Muscle of arm (tissue), 12 donors: ENCODE results near the gene FLYWCH1. TPM values are rescaled to one million over a fixed set of nuclear protein-coding genes. Genes with fewer than 3 reads are reported as not detected.
"Not testable (repeated sequence)": the region's sequence is repeated elsewhere in the genome, so short reads cannot be mapped to it uniquely, and the experiment has no call there.

Experiments
- DNase-seq: peaks from one replicate; pipeline ENCODE4 v3.0.0-alpha.2; 2013
- polyA plus RNA-seq, 12 donors: library from polyadenylated mRNA; unstranded; fragments of 120-200 nt; gene quantifications; one replicate each; pipeline ENCODE4 v1.2.1, GENCODE V29; 2013; ENCODE audit not compliant: insufficient read length in 12 of 12

FLYWCH1 gene
- polyA plus RNA-seq, 12 donors = 11.7 to 27.5 (median 18.3) TPM; not detected in 1

DNA sequence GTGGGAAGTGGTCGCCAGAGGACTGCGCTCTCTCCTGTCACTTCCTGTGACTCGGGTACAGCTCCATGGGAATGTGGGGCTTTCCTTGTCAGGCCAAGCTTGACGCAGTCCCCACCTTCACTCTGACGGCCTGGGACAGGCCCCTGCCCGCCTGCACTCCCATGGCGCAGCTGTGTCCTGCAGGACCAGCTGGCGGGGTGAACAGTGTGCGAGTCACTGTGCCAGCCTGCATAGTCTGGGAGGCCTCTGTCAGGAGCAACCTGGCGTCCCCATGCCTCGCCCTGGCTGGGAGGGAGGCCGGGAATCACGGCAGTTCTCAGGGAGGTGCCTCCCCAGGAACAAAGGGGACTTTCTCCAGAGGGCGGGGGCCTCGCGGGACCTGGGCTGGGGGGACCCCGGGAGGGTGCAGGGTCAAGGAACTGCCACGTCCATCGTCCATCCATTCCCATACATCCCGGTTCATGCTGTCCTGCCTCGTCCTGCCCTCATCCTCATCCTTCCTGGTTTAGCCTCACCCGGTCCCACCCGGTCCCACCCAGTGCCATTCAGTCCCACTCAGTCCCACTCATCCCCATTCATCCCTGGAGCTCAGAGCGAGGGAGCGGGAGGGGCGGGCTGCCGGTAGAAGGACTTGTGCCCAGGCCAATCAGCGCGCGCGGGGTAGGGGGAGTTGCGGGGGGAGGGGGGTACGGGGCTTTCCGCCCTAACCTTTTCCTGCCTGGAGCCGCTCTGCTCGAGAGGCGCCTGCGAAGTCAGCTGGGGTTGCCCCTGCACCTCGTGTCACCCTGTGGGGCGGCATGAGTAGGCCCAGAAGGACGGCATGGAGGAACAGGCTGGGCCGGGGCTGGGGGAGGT, 13.4 kb downstream of the FLYWCH1 start:
- DNase-seq = no peak

GRCh38 chr16:2925951-2926649, 14.4 kb downstream of the FLYWCH1 start:
- DNase-seq = no peak

DNA sequence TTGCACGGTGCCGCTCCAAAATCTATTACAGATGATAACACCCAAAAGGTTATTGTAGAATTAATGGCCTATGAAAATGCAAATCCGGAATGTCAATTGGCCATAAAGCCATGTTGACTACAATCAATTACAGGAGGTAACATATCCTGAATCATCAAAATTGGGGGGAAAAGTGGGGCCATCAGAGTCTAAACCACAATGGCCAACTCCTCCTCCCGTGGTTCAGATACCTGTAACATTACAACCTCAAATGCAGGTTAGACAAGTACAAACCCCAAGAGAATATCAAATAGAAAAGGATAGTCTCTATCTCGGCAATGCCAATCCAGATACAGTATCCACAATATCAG, 14.9 kb downstream of the FLYWCH1 start:
- no peak for DNase-seq

DNA sequence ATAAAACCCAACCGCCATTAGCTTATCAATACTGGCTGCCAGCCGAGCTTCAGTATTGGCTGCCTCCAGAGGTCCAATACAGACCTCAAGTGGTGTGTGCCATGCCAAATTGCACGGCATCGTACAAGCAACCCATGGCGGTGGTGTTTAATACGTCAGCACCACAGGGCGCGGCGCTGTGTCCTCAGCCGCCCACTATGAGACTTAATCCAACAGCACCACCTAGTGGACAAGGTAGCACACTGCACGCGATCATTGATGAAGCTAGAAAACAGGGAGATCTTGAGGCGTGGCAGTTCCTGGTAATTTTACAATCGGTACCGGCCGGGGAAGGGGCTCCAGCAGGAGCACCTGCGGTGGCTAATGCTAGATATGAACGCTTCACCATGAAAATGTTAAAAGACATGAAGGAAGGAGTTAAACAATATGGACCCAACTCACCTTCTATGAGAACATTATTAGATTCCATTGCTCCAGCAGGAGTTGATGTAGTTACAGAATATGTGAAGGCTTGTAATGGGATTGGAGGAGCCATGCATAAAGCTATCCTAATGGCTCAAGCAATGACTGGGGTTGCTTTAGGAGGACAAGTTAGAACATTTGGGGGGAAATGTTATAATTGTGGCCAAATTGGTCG, 15.4 kb downstream of the FLYWCH1 start:
- DNase-seq = peak; percentile 88

DNA sequence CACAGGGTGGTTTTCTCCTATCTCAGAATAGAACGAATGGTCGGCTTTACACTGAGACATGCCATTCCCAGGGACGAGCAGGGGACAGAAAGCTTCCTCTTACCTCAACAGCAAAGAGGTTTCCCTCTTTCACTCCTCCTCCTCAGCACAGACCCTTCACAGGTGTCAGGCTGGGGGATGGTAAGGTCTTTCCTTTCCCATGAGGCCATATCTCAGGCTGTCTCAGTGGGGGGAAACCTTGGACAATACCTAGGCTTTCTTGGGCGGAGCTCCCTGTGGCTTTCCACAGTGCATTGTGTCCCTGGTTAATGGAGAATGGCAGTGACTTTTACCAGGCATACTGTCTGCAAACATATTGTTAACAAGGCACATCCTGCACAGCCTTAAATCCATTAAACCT, 16.4 kb downstream of the FLYWCH1 start:
- DNase-seq = not testable (repeated sequence)

- DNase-seq = no peak
These were observed 17.1 kb downstream of the FLYWCH1 start for GRCh38 chr16:2928796-2929195.

DNA sequence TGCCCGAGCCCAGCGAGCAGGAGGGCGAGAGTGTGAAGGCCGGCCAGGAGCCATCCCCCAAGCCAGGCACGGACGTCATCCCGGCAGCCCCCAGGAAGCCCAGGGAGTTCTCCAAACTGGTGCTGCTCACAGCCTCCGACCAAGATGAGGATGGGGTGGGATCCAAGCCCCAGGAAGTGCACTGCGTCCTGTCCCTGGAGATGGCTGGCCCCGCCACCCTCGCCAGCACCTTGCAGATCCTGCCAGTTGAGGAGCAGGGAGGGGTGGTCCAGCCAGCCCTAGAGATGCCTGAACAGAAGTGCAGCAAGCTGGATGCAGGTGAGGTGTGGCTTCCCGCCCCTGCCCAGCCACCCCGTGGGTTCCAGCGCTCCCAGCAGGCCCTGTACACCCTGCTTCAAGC, 18.0 kb downstream of the FLYWCH1 start:
- DNase-seq = no peak

DNA sequence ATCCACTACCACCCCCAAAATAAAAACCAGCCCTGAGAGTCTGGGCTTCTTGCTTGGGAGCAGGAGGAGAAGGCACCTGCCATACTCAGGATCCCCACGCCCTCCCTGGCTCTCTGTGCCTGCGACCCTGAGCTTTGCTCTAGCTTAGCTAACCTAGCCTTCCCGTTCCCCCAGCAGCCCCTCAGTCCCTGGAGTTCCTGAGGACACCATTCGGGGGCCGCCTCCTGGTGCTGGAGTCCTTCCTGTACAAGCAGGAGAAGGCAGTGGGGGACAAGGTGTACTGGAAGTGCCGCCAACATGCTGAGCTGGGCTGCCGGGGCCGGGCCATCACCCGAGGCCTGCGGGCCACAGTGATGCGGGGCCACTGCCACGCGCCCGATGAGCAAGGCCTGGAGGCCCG, 18.5 kb downstream of the FLYWCH1 start:
- no peak for DNase-seq

DNA sequence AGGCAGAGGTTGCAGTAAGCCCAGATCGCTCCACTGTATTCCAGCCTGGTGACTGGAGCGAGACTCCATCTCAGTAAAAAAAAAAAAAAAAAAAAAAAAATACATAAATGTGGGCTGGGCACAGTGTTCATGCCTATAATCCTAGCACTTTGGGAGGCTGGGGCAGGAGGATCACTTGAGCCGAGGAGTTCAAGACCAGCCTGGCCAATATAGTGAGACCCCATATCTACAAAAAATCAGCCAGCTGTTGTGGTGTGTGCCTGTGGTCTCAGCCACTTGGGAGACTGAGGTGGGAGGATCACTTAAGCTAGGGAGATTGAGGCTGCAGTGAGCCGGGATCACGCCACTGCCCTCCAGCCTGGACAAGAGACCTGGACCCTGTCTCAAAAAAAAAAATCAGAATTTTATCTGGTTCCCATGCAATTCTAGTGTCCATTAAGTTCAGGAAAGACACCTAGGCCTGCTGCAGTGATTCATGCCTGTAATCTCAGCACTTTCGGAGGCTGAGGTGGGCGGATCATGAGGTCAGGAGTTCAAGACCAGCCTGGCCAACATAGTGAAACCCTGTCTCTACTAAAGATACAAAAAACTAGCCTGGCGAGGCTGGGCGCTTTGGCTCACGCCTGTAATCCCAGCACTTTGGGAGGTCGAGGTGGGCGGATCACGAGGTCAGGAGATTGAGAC, 19.6 kb downstream of the FLYWCH1 start:
- not testable (repeated sequence) for DNase-seq

DNA sequence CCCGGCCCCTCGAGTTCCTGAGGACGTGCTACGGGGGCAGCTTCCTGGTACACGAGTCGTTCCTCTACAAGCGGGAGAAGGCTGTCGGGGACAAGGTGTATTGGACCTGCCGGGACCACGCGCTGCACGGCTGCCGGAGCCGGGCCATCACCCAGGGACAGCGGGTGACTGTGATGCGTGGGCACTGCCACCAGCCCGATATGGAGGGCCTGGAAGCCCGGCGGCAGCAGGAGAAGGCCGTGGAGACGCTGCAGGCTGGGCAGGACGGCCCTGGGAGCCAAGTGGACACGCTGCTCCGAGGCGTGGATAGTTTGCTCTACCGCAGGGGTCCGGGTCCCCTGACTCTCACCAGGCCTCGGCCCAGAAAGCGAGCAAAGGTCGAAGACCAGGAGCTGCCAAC, 21.4 kb downstream of the FLYWCH1 start:
- no peak for DNase-seq

GRCh38 chr16:2933701-2934100, 22.0 kb downstream of the FLYWCH1 start:
- no peak for DNase-seq

GRCh38 chr16:2934450-2934849, 22.7 kb downstream of the FLYWCH1 start:
- DNase-seq = no peak

- DNase-seq = no peak
These were observed 24.8 kb downstream of the FLYWCH1 start for GRCh38 chr16:2936436-2937011.

- no peak for DNase-seq
These were observed 25.4 kb downstream of the FLYWCH1 start for GRCh38 chr16:2937170-2937569.

DNA sequence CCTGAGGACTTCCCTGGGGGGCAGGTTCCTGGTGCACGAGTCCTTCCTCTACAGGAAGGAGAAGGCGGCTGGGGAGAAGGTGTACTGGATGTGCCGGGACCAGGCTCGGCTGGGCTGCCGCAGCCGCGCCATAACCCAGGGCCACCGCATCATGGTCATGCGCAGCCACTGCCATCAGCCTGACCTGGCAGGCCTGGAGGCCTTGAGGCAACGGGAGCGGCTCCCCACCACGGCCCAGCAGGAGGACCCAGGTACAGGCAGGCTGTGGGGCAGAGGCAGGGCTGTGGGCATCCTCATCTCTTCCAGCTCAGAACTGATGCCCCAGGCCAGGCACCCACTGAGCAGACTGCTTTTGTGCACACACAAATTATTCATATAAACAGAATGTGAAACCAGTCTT, 26.5 kb downstream of the FLYWCH1 start:
- DNase-seq = no peak

DNA sequence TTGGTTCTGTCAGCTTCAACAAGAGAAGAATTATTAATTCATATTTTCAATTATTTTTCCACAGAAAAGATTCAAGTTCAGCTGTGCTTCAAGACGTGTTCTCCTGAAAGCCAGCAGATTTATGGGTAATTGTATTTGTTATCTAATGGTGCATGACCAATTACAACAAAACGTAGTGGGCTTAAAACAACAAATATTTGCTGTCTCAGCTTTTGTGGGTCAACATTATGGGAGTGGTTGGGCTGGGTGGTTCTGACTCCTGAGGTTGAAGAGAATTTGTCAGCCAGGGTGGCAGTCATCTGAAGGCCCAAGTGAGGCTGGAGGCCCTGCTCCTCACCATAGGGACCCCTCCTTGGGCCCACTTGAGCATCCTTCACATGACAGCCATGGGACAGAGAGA, 28.2 kb downstream of the FLYWCH1 start:
- no peak for DNase-seq

DNA sequence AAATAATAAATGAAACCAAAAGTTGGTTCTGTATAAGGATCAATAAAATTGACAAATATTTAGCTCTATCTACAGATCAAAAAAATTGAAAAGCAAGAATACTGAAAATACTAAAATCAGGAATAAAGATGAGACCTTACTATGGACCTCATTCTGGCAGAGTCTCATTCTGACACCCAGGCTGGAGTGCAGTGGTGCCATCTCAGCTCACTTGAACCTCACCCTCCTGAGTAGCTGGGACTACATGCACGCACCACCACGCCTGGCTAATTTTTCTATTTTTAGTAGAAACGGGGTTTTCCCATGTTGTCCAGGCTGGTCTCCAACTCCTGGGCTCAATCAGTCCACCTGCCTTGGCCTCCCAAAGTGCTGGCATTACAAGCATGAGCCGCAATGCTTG, 30.3 kb downstream of the FLYWCH1 start:
- no peak for DNase-seq

- DNase-seq = not testable (repeated sequence)
These were observed 32.0 kb downstream of the FLYWCH1 start for GRCh38 chr16:2943716-2944115.

DNA sequence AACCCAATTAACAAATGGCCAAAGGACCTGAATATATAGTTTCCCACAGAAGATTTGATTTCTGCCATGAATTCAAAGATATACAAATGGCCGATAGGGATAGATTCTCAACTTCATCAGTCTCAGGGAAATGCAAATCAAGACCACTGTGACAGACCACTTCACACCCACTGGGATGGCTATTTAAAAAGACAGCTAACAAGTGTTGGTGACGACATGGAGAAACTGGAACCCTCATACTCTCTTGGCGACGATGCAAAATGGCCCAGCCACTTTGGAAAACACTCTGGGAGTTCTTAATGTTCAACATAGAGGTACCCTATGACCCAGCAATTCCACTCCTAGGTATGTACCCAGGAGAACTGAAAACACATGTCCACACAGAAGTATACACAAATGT, 34.9 kb downstream of the FLYWCH1 start:
- DNase-seq = no peak

- no peak for DNase-seq
These were observed 37.3 kb downstream of the FLYWCH1 start for GRCh38 chr16:2948807-2949704.
